GM19043 (cell line): ENCODE measurements around the gene TPH1.

Experiments
- ATAC-seq: cut with Tn5 transposase; IDR thresholded peaks from one replicate; pipeline ENCODE4 v1.9.1; 2021; ENCODE audit warnings: low read depth; ENCODE audit not compliant: unreplicated experiment

The TPH1 gene

GRCh38 chr11:18046116-18046777 is at the start of gene TPH1:
TSS of gene TPH1 (minus strand) at chr11:18046269. CDS start at chr11:18040762, 5,507 bp downstream.
- no peak for ATAC-seq

GRCh38 chr11:18093959-18094358 is 47.9 kb upstream of the TPH1 start:
- ATAC-seq: no peak

DNA sequence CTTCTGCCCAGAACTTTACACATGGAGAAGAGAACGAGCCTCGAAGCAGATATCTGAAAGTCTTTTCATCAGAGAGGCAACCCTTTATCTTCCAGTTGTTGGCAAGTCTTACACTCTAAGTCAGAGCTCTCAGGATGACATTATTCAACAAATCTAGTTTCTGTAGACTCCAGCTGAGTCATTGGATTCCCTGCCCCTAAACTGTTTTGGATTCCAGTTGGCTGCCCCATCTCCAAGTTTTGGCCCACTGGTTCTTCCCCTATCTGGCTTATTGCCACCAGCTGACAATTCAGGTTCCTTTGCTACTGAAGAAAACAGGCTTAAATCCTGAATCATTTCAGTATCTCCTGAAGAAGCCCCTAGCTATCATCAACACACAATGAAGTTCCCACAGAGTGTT is 45.7 kb upstream of the TPH1 start:
- ATAC-seq: no peak

- ATAC-seq: no peak
These were observed 42.9 kb upstream of the TPH1 start for GRCh38 chr11:18088966-18089365.

DNA sequence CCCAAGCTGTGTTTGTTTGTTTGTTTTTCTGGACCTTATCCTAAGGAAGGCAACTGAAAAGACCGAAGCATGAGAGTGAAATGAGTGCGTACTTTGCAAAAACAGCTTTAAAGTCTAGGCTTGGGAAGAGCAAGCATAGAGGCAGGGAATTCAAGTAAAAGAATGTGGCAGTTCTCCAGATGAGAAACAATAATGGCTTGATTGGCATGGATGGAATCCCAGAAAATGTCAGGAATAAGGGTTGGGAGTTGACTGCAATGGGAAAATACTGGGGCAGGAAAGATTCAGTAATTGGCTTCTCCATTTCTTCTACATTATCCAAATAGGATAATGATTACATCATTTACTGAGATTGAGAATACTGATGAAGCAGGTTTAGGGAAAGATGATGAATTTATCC is 42.3 kb upstream of the TPH1 start:
- ATAC-seq: no peak

DNA sequence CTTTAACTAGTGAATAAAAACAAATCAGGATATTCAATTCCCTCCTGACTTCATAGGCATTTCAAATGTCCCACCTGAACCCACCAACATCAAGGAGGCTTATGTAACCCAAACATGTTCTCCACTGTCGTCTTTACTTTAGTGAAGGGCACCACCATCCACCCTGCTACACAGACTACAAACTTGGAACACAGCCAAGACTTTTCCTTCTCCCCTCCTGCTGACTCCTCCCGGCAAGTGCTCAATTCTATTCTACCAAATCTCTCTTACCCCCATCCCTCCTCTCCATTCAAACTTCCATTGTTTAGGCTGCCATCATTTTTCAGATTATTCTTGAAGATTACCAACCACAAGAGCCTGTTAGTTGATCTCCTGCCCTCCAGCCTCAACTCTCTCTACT is 35.5 kb upstream of the TPH1 start:
- no peak for ATAC-seq

DNA sequence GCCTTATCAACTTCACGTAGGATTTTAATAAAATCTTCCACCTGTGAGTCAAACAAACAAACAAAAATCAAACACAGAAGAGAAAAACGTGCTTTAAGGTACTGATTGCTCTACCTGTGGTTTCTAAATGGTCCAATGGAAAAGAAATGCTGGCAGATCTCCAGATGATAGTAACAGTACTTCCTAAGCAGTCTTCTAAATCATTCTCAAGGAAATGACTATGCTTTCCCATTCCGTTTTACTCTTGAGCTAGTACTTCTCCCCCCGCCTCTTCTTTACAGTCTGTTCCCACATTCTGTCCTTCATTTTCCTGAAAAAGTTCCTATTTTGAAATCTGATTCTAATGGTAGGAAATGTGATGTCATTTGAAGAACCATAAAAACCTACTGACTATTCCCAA is 34.4 kb upstream of the TPH1 start:
- no peak for ATAC-seq

GRCh38 chr11:18078909-18079308 is 32.8 kb upstream of the TPH1 start:
- no peak for ATAC-seq

DNA sequence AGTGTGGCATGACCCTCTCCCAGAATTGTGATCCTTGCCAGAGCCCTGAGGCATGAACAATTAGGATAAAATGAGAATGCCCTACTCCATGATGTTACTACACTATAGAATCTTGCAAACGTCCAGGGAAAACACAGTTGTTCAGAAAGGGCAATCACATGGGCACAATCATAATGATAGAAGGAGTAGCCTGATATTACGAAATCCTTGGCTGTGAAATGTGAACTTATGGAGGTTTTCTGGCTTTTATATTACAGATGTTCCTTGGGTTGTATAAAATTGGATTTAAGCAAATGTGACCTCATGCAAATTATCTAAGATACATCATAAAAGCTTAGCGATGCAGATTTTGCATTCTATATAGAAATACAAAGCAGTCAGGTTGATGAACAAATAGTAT is 29.4 kb upstream of the TPH1 start:
- ATAC-seq: no peak

DNA sequence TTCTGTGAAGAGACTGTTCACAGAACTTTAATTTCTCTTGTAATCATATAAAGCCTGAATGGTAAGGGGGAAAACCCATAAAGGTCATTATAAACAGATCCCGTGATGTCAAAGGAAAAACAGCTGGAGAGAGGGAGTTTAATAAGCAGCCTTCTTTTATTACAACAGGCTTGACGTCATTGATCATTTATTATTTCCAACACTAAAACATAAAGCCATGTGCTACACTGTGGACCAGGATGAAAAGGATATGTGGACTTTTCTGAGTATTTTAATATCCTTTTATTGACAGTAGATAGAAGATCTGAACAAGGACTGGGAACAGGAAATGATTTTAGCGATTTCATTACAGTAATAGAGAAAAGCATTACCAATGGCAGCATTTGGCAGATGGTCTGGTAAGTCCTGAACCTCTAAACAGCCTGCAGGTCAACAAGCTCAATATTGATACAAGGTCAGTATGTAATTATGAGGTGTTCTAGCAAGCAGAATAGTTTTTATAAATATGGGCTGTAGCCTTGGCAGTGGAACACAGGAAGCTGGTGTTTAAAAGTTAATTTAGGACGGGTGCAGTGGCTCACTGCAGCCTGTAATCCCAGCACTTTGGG is 25.1 kb upstream of the TPH1 start:
- no peak for ATAC-seq

DNA sequence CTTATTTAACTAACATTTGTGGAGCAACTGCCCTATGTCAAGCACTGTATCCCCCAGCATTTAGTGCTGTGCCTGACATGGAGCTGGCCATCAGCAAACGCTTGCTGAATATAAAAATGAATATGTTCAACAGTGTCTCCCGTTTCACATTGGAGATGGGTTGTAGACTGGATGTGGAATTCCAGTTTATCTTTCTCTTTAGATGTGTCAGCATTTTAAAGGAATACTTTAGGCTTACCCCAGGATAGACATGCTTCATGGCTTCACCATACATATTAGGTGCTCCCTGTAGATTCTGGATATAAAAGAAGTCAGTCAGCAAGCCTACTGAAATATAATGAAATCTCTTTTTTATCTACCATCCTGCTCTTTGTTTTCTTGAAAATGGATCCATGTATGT is 21.3 kb upstream of the TPH1 start:
- ATAC-seq: no peak

DNA sequence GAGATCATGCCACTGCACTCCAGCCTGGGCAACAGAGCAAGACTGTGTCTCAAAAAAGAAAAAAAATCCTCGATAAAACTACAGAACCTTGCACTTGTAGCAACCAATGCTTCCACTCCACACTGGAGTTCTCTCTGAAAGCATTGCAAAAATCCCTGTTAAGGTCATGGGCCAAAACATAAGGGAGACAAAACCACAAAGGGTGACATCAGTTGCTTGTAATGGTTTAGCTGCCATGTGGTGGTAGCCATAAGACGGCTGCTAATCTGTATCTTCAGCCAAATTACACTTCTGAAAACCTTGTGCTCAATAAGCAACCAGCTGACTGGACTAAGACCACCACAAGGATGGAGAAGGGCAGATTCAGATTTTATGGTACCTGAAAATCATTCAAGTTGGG is 20.6 kb upstream of the TPH1 start:
- ATAC-seq: no peak

DNA sequence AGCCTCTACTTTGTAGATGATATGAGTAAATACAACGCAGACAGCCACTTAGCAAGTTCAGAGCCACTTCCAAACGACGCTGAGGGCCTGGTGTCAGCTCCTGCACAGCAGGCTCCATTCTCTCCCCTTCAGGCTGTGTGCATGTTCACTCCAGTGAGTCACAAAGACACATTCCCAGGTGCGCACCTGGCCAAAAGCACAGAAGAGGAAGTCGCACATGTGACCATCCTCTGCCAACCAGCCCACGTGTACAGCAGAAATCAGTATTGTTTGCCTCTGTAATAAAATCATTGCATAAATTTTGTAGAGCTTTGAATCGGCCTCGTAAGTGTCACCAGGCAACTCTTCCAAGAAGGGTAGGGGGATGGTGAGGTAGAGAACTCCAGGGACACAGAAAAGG is 19.5 kb upstream of the TPH1 start:
- ATAC-seq: no peak

DNA sequence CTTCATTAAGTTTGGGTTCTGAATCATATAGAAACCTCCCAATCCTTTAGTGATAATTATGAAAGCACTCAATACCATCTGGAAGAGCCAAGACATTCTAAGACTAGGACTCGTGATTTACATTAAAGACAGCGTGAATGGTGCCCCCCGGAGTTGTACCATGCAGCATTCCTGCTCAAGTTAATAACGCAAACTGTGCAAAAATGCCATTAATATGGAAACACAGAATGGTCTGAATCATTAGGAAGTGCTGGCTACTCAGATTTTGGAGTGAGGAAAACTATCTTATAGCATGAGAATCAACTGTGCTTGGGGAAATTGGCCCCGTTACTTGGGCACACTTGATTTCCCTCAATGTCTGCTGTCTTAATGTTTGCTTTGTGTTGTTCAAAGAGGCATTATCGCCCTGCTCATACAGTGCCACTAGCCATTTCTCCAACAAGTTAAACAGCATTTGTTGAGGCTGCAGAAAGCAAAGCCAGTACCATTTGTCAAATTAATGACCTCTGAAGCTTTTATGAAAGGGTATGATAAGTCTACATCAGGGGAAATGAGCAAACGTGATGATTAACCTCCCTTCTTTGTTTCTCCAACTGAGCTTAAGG is 18.5 kb upstream of the TPH1 start:
- no peak for ATAC-seq

DNA sequence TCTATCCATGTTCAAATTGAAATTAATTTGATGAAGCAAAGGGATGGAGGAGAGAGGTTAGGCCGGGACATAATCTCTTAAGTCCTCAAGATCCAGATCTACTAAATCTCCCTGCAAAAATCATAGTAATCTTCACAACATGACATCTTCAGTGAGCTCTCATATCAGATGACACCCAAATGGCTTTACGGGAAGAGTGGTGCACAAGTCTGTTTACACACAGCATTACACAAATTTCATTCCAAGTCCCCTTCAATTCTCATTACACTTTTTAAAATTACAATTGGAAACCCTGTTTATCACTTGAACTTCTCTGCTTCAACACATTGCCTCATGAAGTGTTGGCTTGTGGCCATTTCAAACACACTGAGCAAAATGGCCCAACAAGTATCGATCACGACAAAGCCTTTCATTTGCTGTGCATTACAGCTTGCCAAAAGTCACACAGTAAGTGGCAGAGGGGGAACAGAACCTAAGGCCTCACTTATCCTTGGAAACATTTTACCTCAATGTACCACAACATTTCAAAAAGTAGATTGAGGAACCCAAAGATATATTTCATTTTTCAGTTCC is 17.9 kb upstream of the TPH1 start:
- ATAC-seq: no peak

DNA sequence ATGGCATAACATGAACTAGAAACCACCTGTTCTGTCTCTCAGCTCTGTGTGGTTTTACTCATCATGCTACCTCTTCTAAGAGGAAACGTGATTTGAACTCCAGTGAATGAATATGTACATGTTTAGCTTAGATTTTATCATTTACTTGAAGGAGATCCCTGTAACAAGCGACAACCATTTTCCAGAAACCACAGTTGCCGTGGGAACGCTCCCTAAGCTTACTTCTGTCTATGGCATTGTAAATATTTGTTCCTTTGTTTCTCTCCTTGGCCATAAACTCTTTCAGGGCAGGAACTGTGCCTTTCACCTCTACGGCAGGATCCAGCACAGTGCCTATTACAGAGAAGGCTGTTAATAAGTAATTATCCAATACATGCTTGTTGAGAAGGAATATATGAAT is 17.1 kb upstream of the TPH1 start:
- no peak for ATAC-seq

DNA sequence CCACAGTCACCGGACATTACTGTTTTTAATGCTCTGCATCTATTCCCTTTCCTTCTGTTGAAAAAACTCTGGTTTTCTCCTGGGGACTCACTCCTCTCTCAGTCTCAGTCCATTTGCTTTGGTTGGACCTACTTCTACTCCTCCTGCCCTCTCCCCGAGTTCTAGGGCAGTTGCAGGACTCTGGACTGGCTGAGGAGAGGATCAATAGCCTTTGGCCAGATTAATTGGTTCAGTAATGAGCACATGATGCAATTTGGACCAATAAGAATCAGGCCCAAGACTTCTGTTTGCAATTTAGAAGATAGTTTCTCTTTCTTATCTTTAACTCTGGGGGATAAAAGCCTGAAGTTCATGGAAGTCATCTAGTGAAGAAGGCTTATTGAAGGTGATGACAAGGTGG is 15.3 kb upstream of the TPH1 start:
- ATAC-seq: no peak

- ATAC-seq: no peak
These were observed 10.6 kb upstream of the TPH1 start for GRCh38 chr11:18056561-18057181.

DNA sequence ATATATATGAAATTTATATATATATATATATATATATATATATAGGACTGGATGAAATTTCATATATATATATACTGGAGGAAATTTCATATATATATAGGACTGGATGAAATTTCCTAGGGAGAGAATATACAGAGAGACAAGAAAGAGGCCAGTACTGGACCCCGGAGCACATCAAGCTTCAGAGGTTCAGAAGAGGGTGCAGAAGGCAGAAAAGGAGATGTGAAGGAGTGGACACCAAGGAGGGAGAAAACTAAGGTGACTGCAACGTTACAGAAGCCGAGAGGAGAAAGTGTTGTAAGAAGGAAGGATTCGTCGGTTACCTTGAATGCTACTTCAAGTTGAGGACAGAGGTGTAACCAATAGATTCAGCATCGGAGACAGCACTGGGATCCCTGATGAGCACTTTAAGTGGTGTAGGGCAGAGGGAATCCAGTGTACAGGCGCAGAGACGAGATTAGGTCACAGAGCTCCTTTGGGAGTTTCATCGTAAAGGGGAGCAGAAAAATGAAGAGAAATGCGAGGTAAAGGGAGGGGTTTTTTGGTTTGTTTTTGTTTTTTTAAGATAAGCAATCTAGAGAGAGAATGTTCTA is 8.5 kb upstream of the TPH1 start:
- ATAC-seq: no peak

DNA sequence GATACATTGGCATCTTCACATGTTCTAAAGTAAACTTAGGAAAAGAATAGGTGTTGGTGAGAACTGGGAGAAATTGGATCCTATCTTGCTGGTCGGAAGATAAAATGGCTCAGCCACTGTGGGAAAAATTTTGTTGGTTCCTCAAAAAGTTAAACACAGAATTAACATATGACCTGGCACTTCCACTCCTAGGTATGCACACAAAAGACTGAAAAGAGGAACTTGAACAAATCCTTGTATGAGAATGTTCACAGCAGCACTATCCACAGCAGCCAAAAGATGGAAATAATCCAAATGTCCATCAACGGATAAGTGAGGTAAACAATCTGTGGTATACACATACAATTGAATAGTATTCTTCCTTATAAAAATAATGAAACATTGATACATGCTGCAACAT is 4.8 kb upstream of the TPH1 start:
- ATAC-seq: no peak

DNA sequence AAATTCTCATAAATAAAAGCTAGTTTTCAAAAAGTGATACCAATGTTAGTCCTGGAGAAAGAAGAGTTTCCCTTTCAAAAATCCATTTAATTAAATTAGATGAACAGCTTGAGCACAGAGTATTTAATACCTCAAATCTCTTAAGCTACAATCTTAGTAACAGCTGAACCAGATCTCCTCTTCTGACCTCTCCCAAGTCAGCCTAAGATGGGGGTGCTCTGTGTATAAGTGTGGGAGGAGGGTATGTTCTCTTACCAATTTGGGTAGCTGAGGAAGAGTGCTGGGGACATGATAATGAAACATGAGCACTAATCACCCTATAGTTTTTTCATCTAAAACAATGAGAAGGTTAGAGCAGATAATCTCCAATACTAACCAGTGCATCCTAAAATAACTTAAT is 9.6 kb downstream of the TPH1 start:
- ATAC-seq: no peak
